ENCODE data around the gene C19orf12.

- TF ChIP-seq, protein P1, sequence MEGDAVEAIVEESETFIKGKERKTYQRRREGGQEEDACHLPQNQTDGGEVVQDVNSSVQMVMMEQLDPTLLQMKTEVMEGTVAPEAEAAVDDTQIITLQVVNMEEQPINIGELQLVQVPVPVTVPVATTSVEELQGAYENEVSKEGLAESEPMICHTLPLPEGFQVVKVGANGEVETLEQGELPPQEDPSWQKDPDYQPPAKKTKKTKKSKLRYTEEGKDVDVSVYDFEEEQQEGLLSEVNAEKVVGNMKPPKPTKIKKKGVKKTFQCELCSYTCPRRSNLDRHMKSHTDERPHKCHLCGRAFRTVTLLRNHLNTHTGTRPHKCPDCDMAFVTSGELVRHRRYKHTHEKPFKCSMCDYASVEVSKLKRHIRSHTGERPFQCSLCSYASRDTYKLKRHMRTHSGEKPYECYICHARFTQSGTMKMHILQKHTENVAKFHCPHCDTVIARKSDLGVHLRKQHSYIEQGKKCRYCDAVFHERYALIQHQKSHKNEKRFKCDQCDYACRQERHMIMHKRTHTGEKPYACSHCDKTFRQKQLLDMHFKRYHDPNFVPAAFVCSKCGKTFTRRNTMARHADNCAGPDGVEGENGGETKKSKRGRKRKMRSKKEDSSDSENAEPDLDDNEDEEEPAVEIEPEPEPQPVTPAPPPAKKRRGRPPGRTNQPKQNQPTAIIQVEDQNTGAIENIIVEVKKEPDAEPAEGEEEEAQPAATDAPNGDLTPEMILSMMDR (IDR thresholded peaks at IDR 0.05; ENCODE audit: borderline replicate concordance, extremely low read depth, low read length, poor library complexity, severe bottlenecking) = no peak
- TF ChIP-seq EZH2 (IDR thresholded peaks at IDR 0.05; ENCODE audit: borderline replicate concordance, low read depth, low read length, severe bottlenecking) = no peak
Measured at GRCh38 chr19:29758863-29759262, 43.8 kb upstream of the C19orf12 start.

Measured in DND-41 (cell line).